H1 (cell line): ENCODE data around the gene NKX2-4. TPM values are rescaled to one million over a fixed set of nuclear protein-coding genes. Genes with fewer than 3 reads are reported as not detected.

Source experiments
- CTCF ChIA-PET: fragments of 300-600 bp; sonication (Branson Sonifier 250); formaldehyde crosslinking; loops from one replicate; lab custom pipeline; 2021; ENCODE audit not compliant: partially characterized antibody; lab: Charles Lee
- POLR2A ChIA-PET: fragments of 300-600 bp; sonication (Branson Sonifier 250); formaldehyde crosslinking; loops from one replicate; lab custom pipeline; 2021; ENCODE audit warnings: inconsistent platforms; ENCODE audit not compliant: partially characterized antibody; lab: Charles Lee
- DNase-seq, 2 experiments: peaks; one replicate each; pipeline versions ENCODE4 v3.0.0 to v3.0.0-alpha.2; 2010 to 2022; ENCODE audit warnings: low spot score in 2 of 2, low read depth in 1 of 2, mixed read lengths in 1 of 2
- FAIRE-seq: peaks from 2 replicates; lab custom pipeline; 2011; peaks lifted over from hg19 to GRCh38; lab: Jason Lieb, UNC
- H2AFZ ChIP-seq: 2 replicates; pipeline ENCODE4 v1.8.1; 2012; ENCODE audit warnings: low read length, inconsistent platforms
- H2AK5ac ChIP-seq: 2 replicates; pipeline ENCODE4 v1.6.1; 2013; ENCODE audit warnings: low read depth, low read length
- H2BK120ac ChIP-seq: replicated peaks from 2 replicates; pipeline ENCODE3; 2013; ENCODE audit warnings: low read depth, low read length, inconsistent platforms
- H2BK12ac ChIP-seq: 2 replicates; pipeline ENCODE4 v1.6.1; 2013; ENCODE audit warnings: low read depth, low read length
- H2BK15ac ChIP-seq: 2 replicates; pipeline ENCODE4 v1.6.1; 2013; ENCODE audit warnings: low read length
- H2BK20ac ChIP-seq: 2 replicates; pipeline ENCODE4 v1.6.1; 2013; ENCODE audit warnings: low read length
- H2BK5ac ChIP-seq: 2 replicates; pipeline ENCODE4 v1.6.1; 2013; ENCODE audit warnings: low read depth, low read length
- H3K14ac ChIP-seq: 2 replicates; pipeline ENCODE4 v1.6.1; 2013; ENCODE audit warnings: inconsistent platforms; ENCODE audit not compliant: insufficient read length
- H3K18ac ChIP-seq: 2 replicates; pipeline ENCODE4 v1.6.1; 2013; ENCODE audit warnings: low read length; ENCODE audit errors: extremely low read depth
- H3K23ac ChIP-seq: 2 replicates; pipeline ENCODE4 v1.6.1; 2013; ENCODE audit warnings: inconsistent platforms; ENCODE audit not compliant: insufficient read length
- H3K23me2 ChIP-seq: 2 replicates; pipeline ENCODE4 v1.6.1; 2013; ENCODE audit warnings: low read depth, low read length
- H3K27ac ChIP-seq: 2 replicates; pipeline ENCODE4 v1.6.1; 2011; ENCODE audit warnings: low read depth, low read length, inconsistent platforms
- H3K27me3 ChIP-seq, 4 experiments: replicated peaks in 1 of 4; 1 replicate in 1 of 4; 2 replicates in 3 of 4; pipeline versions ENCODE4 v1.6.1 to v1.8.1; 2011 to 2013; ENCODE audit warnings: low read length in 3 of 4, mild to moderate bottlenecking in 3 of 4, inconsistent platforms in 2 of 4, mixed read lengths in 2 of 4, moderate library complexity in 1 of 4; ENCODE audit not compliant: control insufficient read depth in 3 of 4, insufficient read depth in 3 of 4; ENCODE audit errors: extremely low read depth in 1 of 4
- H3K36me3 ChIP-seq, 4 experiments: 2 replicates each; pipeline versions ENCODE4 v1.6.1 to v1.8.1; 2011 to 2013; ENCODE audit warnings: mild to moderate bottlenecking in 4 of 4, low read length in 3 of 4, moderate library complexity in 2 of 4, control low read depth in 1 of 4, inconsistent platforms in 1 of 4; ENCODE audit not compliant: insufficient read depth in 4 of 4, control insufficient read depth in 2 of 4
- H3K4ac ChIP-seq: replicated peaks from 2 replicates; pipeline ENCODE3; 2013; ENCODE audit warnings: low read length, low read depth, mixed read lengths, inconsistent platforms; ENCODE audit not compliant: insufficient read length
- H3K4me1 ChIP-seq, 4 experiments: replicated peaks in 1 of 4; 1 replicate in 1 of 4; 2 replicates in 3 of 4; pipeline versions ENCODE4 v1.6.1 to v1.8.1; 2011 to 2013; ENCODE audit warnings: low read length in 3 of 4, inconsistent platforms in 2 of 4, mixed read lengths in 1 of 4; ENCODE audit not compliant: insufficient read depth in 4 of 4, control insufficient read depth in 3 of 4
- H3K4me2 ChIP-seq, 2 experiments: 2 replicates each; pipeline versions ENCODE4 v1.6.1 to v1.8.1; 2011 to 2013; ENCODE audit warnings: low read depth in 2 of 2, low read length in 2 of 2, control low read depth in 1 of 2, inconsistent platforms in 1 of 2, mild to moderate bottlenecking in 1 of 2; ENCODE audit not compliant: insufficient read depth in 1 of 2
- H3K4me3 ChIP-seq, 4 experiments: fragments of 200-600, 300-600 bp in 1 of 4; sonication (generic), shearing (Covaris generic), sonication (Bioruptor Twin) in 1 of 4; 2 replicates each; pipeline versions ENCODE4 v1.5.1 to v1.8.1; 2011 to 2016; ENCODE audit warnings: low read length in 4 of 4, low read depth in 3 of 4, control low read depth in 2 of 4, inconsistent platforms in 2 of 4, mild to moderate bottlenecking in 2 of 4, mixed read lengths in 1 of 4, moderate library complexity in 1 of 4; ENCODE audit not compliant: insufficient read depth in 2 of 4; ENCODE audit errors: extremely low read depth in 1 of 4
- H3K56ac ChIP-seq: replicated peaks from 2 replicates; pipeline ENCODE3; 2013; ENCODE audit warnings: low read depth, mild to moderate bottlenecking, mixed read lengths, low read length, inconsistent platforms; ENCODE audit not compliant: insufficient read length
- H3K79me1 ChIP-seq: 2 replicates; pipeline ENCODE4 v1.6.1; 2013; ENCODE audit warnings: low read depth, low read length, control low read depth
- H3K79me2 ChIP-seq, 2 experiments: 2 replicates each; pipeline versions ENCODE4 v1.6.1 to v1.8.1; 2012 to 2013; ENCODE audit warnings: low read length in 2 of 2, mild to moderate bottlenecking in 2 of 2, inconsistent platforms in 1 of 2; ENCODE audit not compliant: insufficient read depth in 2 of 2, control insufficient read depth in 1 of 2
- H3K9ac ChIP-seq, 4 experiments: replicated peaks in 1 of 4; 1 replicate in 1 of 4; 2 replicates in 3 of 4; pipeline versions ENCODE4 v1.6.1 to v1.8.1; 2011 to 2013; ENCODE audit warnings: low read depth in 3 of 4, low read length in 3 of 4, control low read depth in 2 of 4, mild to moderate bottlenecking in 2 of 4, moderate library complexity in 2 of 4, inconsistent platforms in 1 of 4; ENCODE audit errors: extremely low read depth in 1 of 4
- H3K9me3 ChIP-seq, 2 experiments: 2 replicates each; pipeline versions ENCODE4 v1.6.1 to v1.8.1; 2012 to 2013; ENCODE audit warnings: mild to moderate bottlenecking in 2 of 2, moderate library complexity in 2 of 2, control low read depth in 1 of 2, inconsistent platforms in 1 of 2, low read depth in 1 of 2, low read length in 1 of 2, mixed read lengths in 1 of 2; ENCODE audit not compliant: insufficient read depth in 2 of 2
- H4K20me1 ChIP-seq, 2 experiments: replicated peaks in 1 of 2; 2 replicates each; pipeline versions ENCODE3 to v1.8.1; 2011 to 2013; ENCODE audit warnings: inconsistent platforms in 2 of 2, low read length in 2 of 2, mild to moderate bottlenecking in 1 of 2; ENCODE audit not compliant: insufficient read depth in 2 of 2, control insufficient read depth in 1 of 2
- H4K5ac ChIP-seq: 2 replicates; pipeline ENCODE4 v1.6.1; 2013; ENCODE audit warnings: low read length, low read depth, mixed read lengths, inconsistent platforms; ENCODE audit not compliant: insufficient read length
- H4K8ac ChIP-seq: 2 replicates; pipeline ENCODE4 v1.8.0; 2013; ENCODE audit warnings: mild to moderate bottlenecking, moderate library complexity, low read length, inconsistent platforms; ENCODE audit not compliant: insufficient read depth; ENCODE audit errors: extremely low read depth
- H4K91ac ChIP-seq: replicated peaks from 2 replicates; pipeline ENCODE3; 2013; ENCODE audit warnings: low read length, mixed read lengths, inconsistent platforms; ENCODE audit not compliant: insufficient read length
- ATF3 ChIP-seq: IDR thresholded peaks from 2 replicates; pipeline ENCODE4 v1.6.1; 2011; ENCODE audit warnings: low read depth, mild to moderate bottlenecking, low read length; ENCODE audit not compliant: insufficient read depth
- CHD1 ChIP-seq: IDR thresholded peaks from 2 replicates; pipeline ENCODE4 v1.6.1; 2012; ENCODE audit warnings: low read depth, low read length, improper control_type of control experiment
- GABPA ChIP-seq: IDR thresholded peaks from 2 replicates; pipeline ENCODE4 v1.6.1; 2011; ENCODE audit warnings: mild to moderate bottlenecking, low read length, moderate library complexity, borderline replicate concordance; ENCODE audit not compliant: insufficient read depth
- NANOG ChIP-seq: IDR thresholded peaks from 2 replicates; pipeline ENCODE4 v1.6.1; 2011; ENCODE audit warnings: low read length, low read depth, mild to moderate bottlenecking, inconsistent platforms; ENCODE audit not compliant: insufficient read depth, poor library complexity, severe bottlenecking
- SP4 ChIP-seq: IDR thresholded peaks from 2 replicates; pipeline ENCODE4 v1.6.1; 2012; ENCODE audit warnings: low read length, inconsistent platforms
- SUZ12 ChIP-seq: fragments of 200-600 bp; sonication (generic); IDR thresholded peaks from 2 replicates; pipeline ENCODE4 v1.6.1; 2012; ENCODE audit warnings: mild to moderate bottlenecking, inconsistent platforms, low read length, moderate library complexity, mixed read lengths
- WGBS, 2 experiments: shearing (Covaris generic) in 1 of 2; methylation state at CpG; one replicate each; pipeline versions ENCODE4 v1.1.6 to v1.1.7; 2013 to 2015; ENCODE audit warnings: low lambda C conversion rate in 2 of 2, mixed read lengths in 2 of 2, inconsistent platforms in 1 of 2, low coverage in 1 of 2, missing lambda C conversion rate in 1 of 2; ENCODE audit not compliant: insufficient replicate concordance in 2 of 2, insufficient coverage in 1 of 2, insufficient read length in 1 of 2; ENCODE audit errors: extremely low coverage in 1 of 2, missing lambda C conversion rate in 1 of 2; 5-methylcytosine and 5-hydroxymethylcytosine counted together
- polyA plus RNA-seq, 7 experiments: library from polyadenylated mRNA; depleted of rRNA in 3 of 7; stranded (reverse) in 5 of 7; unstranded in 2 of 7; fragments of >200 nt in 5 of 7; fragments of 200-250 nt in 2 of 7; gene quantifications; 1 replicate in 5 of 7; 2 replicates in 1 of 7; 4 replicates in 1 of 7; pipeline versions ENCODE4 v1.2.1 to v1.2.3, GENCODE V29; 2011 to 2013; ENCODE audit warnings: missing spikeins in 2 of 7, mixed read lengths in 2 of 7
- total RNA-seq: library from RNA; stranded (reverse); fragmentation: NEBNext Ultra II Directional; extraction: Animal tissue kit (Norgen Biotek cat#: 25700); gene quantifications from 2 replicates; pipeline ENCODE4 v1.2.1, GENCODE V29; 2021

Gene NKX2-4
- total and polyA plus RNA-seq, 2 of the 8 experiments (the other 6 are each of a cell fraction or from before 2014, with no cell fraction given), result 0.12 to 0.37 TPM

- Histone ChIP-seq H3K14ac (no peak overlapping the region), H3K4me1 (no peaks in the 10 kb centered on the region), H3K27me3 (no peaks in the 10 kb centered on the region), H3K9ac (no peak overlapping the region), H3K36me3 (peaks cover 0 to 36% (median 8%) of the 10 kb centered on the region in 4 experiments; a peak in 5 of 8 replicates), H3K4me2 (no peak overlapping the region), H3K4me3 (no peak overlapping the region), H3K23me2 (no peaks in the 10 kb centered on the region), H3K79me1 (peaks cover 4% of the 10 kb centered on the region; the same call in 1 of the 2 replicates), H3K23ac (no peak overlapping the region), H2AK5ac (no peak overlapping the region), H4K91ac (no peak overlapping the region), H3K4ac (no peak overlapping the region), H4K8ac (no peak overlapping the region), H2AFZ (no peak overlapping the region), H2BK20ac (no peak overlapping the region), H2BK120ac (no peak overlapping the region), H2BK15ac (no peak overlapping the region), H3K56ac (no peak overlapping the region), H2BK12ac (no peak overlapping the region), H3K9me3 (no peaks in the 10 kb centered on the region), H3K27ac (no peak overlapping the region), H4K5ac (no peak overlapping the region), H4K20me1 (peaks cover 5 to 6% of the 10 kb centered on the region in 2 experiments), H2BK5ac (no peak overlapping the region), H3K18ac (no peak overlapping the region), H3K79me2 (peaks cover 3 to 60% of the 10 kb centered on the region in 2 experiments; a peak in 3 of 4 replicates)
- ChIA-PET POLR2A (interaction anchor here (0.8 kb wide), 2 partner anchors 9 to 68 kb away, joined by 3 read pairs; partner anchors contain the start of gene XRN2), CTCF (interaction anchor here (0.8 to 1.5 kb wide), 2 partner anchors 136 to 148 kb away, joined by 3 to 4 read pairs; no protein-coding TSS in a partner anchor)
- WGBS, 2 experiments, result 94% methylated on average over 1 of the region's 1 CpG; no CpG with 5 or more reads in 1 of the 2 experiments
- DNase-seq (no peak), FAIRE-seq (no peak)
- TF ChIP-seq CHD1 (no peak), SP4 (no peak), GABPA (no peak), NANOG (no peak), ATF3 (no peak), SUZ12 (no peak)
These were observed 26.1 kb downstream of the NKX2-4 start for GRCh38 chr20:21371193-21371592.
